ENCODE results near the gene TEX101. TPM values are rescaled to one million over a fixed set of nuclear protein-coding genes. Genes with fewer than 3 reads are reported as not detected.

TEX101 gene
- total RNA-seq, 1 experiment from 2014 or later: not detected

DNA sequence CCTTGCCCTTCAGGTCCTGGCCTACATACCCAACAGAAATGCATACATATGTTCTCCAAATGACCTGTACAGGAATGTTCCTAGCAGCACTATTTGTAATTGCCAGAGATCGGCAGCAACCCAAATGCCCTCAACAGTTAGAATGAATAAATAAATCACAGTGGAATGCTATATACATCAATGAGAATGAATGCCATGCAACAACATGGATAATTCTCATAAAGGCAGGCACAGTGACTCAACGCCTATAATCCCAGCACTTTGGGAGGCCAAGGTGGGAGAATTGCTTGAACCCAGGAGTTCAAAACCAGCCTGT lies 18.6 kb downstream of the TEX101 start:
- no peak overlapping the region for H3K4me3 Mint-ChIP-seq
- H3K4ac ChIP-seq (ENCODE audit: low read depth, low read length): no peak overlapping the region

More for the DNA sequence above, 18.6 kb downstream of the TEX101 start:
- H3T11ph ChIP-seq (ENCODE audit: low read length): no peak overlapping the region
- no peaks in the 10 kb centered on the region for H3K23me2 ChIP-seq (ENCODE audit: insufficient read length, low read depth, low read length, poor library complexity, severe bottlenecking)
- Mint-ChIP-seq H3K27me3 (ENCODE audit: low read depth) (no peaks in the 10 kb centered on the region; the same call in 1 of the 2 replicates), H3K36me3 (ENCODE audit: insufficient read depth in 1 of 3, low read depth in 3 of 3) (no peaks in the 10 kb centered on the region), H3K4me1 (no peaks in the 10 kb centered on the region), H3K27ac (no peak overlapping the region), H3K9me3 (peaks cover 0 to 22% of the 10 kb centered on the region in 2 experiments; a peak in 4 of 5 replicates)
- H3K27ac ChIP-seq (ENCODE audit: insufficient read length, low read depth, low read length): no peak overlapping the region
- no peak overlapping the region for H3K56ac ChIP-seq (ENCODE audit: insufficient read length, low read depth, low read length)
- H4K5ac ChIP-seq (ENCODE audit: insufficient read length, low read depth, low read length): no peak overlapping the region
- no peaks in the 10 kb centered on the region for H3K79me1 ChIP-seq (ENCODE audit: insufficient read depth, low read depth, low read length, poor library complexity, severe bottlenecking)
- no peak overlapping the region for H2AFZ ChIP-seq (ENCODE audit: low read length)
- DNase-seq: no peak
- WGBS (ENCODE audit: extremely low coverage, insufficient read length, low lambda C conversion rate): no CpG with 5 or more reads among the region's 2 CpGs
- no peaks in the 10 kb centered on the region for H4K20me1 ChIP-seq (ENCODE audit: control insufficient read depth, insufficient read depth, insufficient read length)
- H2BK15ac ChIP-seq (ENCODE audit: low read depth, low read length): no peak overlapping the region
- H3K4me2 ChIP-seq (ENCODE audit: insufficient read depth, insufficient read length, low read length): no peak overlapping the region
- H2BK12ac ChIP-seq (ENCODE audit: insufficient read length, low read depth, low read length): no peak overlapping the region
- H3K23ac ChIP-seq (ENCODE audit: insufficient read length, low read depth, low read length): no peak overlapping the region
- TF ChIP-seq, protein P1, sequence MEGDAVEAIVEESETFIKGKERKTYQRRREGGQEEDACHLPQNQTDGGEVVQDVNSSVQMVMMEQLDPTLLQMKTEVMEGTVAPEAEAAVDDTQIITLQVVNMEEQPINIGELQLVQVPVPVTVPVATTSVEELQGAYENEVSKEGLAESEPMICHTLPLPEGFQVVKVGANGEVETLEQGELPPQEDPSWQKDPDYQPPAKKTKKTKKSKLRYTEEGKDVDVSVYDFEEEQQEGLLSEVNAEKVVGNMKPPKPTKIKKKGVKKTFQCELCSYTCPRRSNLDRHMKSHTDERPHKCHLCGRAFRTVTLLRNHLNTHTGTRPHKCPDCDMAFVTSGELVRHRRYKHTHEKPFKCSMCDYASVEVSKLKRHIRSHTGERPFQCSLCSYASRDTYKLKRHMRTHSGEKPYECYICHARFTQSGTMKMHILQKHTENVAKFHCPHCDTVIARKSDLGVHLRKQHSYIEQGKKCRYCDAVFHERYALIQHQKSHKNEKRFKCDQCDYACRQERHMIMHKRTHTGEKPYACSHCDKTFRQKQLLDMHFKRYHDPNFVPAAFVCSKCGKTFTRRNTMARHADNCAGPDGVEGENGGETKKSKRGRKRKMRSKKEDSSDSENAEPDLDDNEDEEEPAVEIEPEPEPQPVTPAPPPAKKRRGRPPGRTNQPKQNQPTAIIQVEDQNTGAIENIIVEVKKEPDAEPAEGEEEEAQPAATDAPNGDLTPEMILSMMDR (conservative IDR thresholded peaks at IDR 0.05): no peak
- H3K9ac ChIP-seq (ENCODE audit: extremely low read depth, insufficient read length, low read length): no peak overlapping the region
- H2BK5ac ChIP-seq (ENCODE audit: insufficient read length, low read length): no peak overlapping the region
- no peaks in the 10 kb centered on the region for H3K9me3 ChIP-seq (ENCODE audit: control insufficient read depth, low read depth, low read length)
- no peaks in the 10 kb centered on the region for H3K79me2 ChIP-seq (ENCODE audit: insufficient read depth, low read length)
- H4K91ac ChIP-seq (ENCODE audit: insufficient read length, low read depth, low read length): no peak overlapping the region
- H2AK5ac ChIP-seq (ENCODE audit: insufficient read length, low read length): no peak overlapping the region
- no peak overlapping the region for H2BK20ac ChIP-seq (ENCODE audit: low read depth, low read length, poor library complexity, severe bottlenecking)
- H3K4me1 ChIP-seq (ENCODE audit: insufficient read depth, low read length): no peaks in the 10 kb centered on the region
- H2BK120ac ChIP-seq (ENCODE audit: low read depth, low read length, poor library complexity, severe bottlenecking): no peak overlapping the region
- no peak overlapping the region for H3K18ac ChIP-seq (ENCODE audit: insufficient read length, low read depth, low read length)
- no peaks in the 10 kb centered on the region for H3K27me3 ChIP-seq (ENCODE audit: insufficient read depth, low read length)
- no peak overlapping the region for H4K8ac ChIP-seq (replicated peaks; ENCODE audit: insufficient read length, low read depth, low read length)
- H3K14ac ChIP-seq (ENCODE audit: insufficient read depth, low read length): no peak overlapping the region

All from H9 (cell line).